Inferior parietal cortex (tissue), 1 donor: ENCODE data around the gene AFAP1L1.
"Not testable (repeated sequence)": the region's sequence is repeated elsewhere in the genome, so short reads cannot be mapped to it uniquely, and the experiment has no call there.

Experiments used
- DNase-seq: peaks from one replicate; pipeline ENCODE4 v3.0.0-alpha.2; 2016; ENCODE audit errors: extremely low spot score

Gene AFAP1L1

GRCh38 chr5:149389552-149390495 is 118.2 kb downstream of the AFAP1L1 start:
- DNase-seq, result no peak

GRCh38 chr5:149391076-149391475 is 119.4 kb downstream of the AFAP1L1 start:
- not testable (repeated sequence) for DNase-seq
